K562 (cell line): Measurements from ENCODE around the gene GLI1. TPM values are rescaled to one million over a fixed set of nuclear protein-coding genes. Genes with fewer than 3 reads are reported as not detected.

Source experiments
- CBFA2T3 ChIP-seq: fragments of 450-650 bp; IDR thresholded peaks from 2 replicates; pipeline ENCODE4 v1.6.1; 2017
- CHD4 ChIP-seq: fragments of 200-600 bp; sonication (generic); IDR thresholded peaks from 3 replicates; pipeline ENCODE4 v1.6.1; 2012; ENCODE audit warnings: low read depth, mild to moderate bottlenecking, mixed read lengths, low read length, inconsistent platforms; ENCODE audit not compliant: insufficient read depth, insufficient replicate concordance, poor library complexity, severe bottlenecking
- NCOA1 ChIP-seq: fragments of 450-650 bp; IDR thresholded peaks from 2 replicates; pipeline ENCODE4 v1.6.1; 2016; ENCODE audit warnings: low read depth
- PHB2 ChIP-seq: fragments of 450-650 bp; IDR thresholded peaks from 2 replicates; pipeline ENCODE4 v1.6.1; 2017; ENCODE audit warnings: low read depth
- POLR2AphosphoS5 ChIP-seq: IDR thresholded peaks from 2 replicates; pipeline ENCODE4 v1.6.1; 2011; ENCODE audit warnings: mild to moderate bottlenecking, low read depth, low read length, moderate library complexity; ENCODE audit not compliant: control insufficient read depth, insufficient read depth
- POLR2G ChIP-seq: fragments of 200-400 bp; formaldehyde crosslinking; IDR thresholded peaks from 2 replicates; pipeline ENCODE4 v1.6.1; 2017; ENCODE audit warnings: low read depth, mild to moderate bottlenecking, antibody characterized with exemption, low read length, moderate library complexity
- SETDB1 ChIP-seq: IDR thresholded peaks from one replicate; pipeline ENCODE4 v1.6.1; 2012; ENCODE audit warnings: low read length, control low read depth, inconsistent platforms
- SLC30A9 ChIP-seq: fragments of 250-450 bp; sonication (Bioruptor Pico); IDR thresholded peaks from 2 replicates; pipeline ENCODE4 v1.8.0; 2022; ENCODE audit warnings: mild to moderate bottlenecking, moderate library complexity
- STAT5A ChIP-seq: IDR thresholded peaks from 2 replicates; pipeline ENCODE4 v1.6.1; 2012; ENCODE audit warnings: low read length, inconsistent platforms, borderline replicate concordance
- ZNF143 ChIP-seq: sonication (generic); formaldehyde crosslinking; IDR thresholded peaks from 2 replicates; pipeline ENCODE4 v1.9.0; 2022; ENCODE audit warnings: mild to moderate bottlenecking, missing genetic modification reagents
- ZNF586 ChIP-seq: fragments of 450-650 bp; formaldehyde crosslinking; conservative IDR thresholded peaks from 2 replicates; pipeline ENCODE4 v1.4.0; 2020; ENCODE audit warnings: mild to moderate bottlenecking, moderate library complexity
- polyA plus RNA-seq, 8 experiments: library from polyadenylated mRNA; depleted of rRNA in 4 of 8; stranded (reverse) in 5 of 8; unstranded in 3 of 8; fragments of >200 nt; fragmentation: Nextera tagmentation in 2 of 8; fragmentation: Illumina TruSeq in 1 of 8; extraction: Ambion mirVana in 2 of 8; extraction: Trizol in 1 of 8; gene quantifications; 2 replicates each; pipeline versions ENCODE4 v1.2.1 to v1.2.3, GENCODE V29; 2011 to 2014; ENCODE audit warnings: inconsistent platforms in 1 of 8, missing spikeins in 1 of 8
- total RNA-seq, 7 experiments: library from RNA; depleted of rRNA in 6 of 7; stranded (reverse); fragments of >200 nt in 6 of 7; fragmentation: Illumina TruSeq in 2 of 7; extraction: Trizol in 2 of 7; gene quantifications; 2 replicates each; pipeline versions ENCODE4 v1.2.1 to v1.2.3, GENCODE V29; 2011 to 2021; ENCODE audit warnings: low replicate concordance in 1 of 7
- TF ChIP-seq, protein P1 (sequence below): fragments of 450-650 bp; IDR thresholded peaks from 2 replicates; pipeline ENCODE4 v1.7.1; 2018; ENCODE audit warnings: mild to moderate bottlenecking, low read depth; ENCODE audit not compliant: partially characterized antibody
- TF ChIP-seq, protein P2 (sequence below): fragments of 250-450 bp; sonication (Bioruptor Pico); IDR thresholded peaks from 2 replicates; pipeline ENCODE4 v1.5.0; 2021
- TF ChIP-seq, protein P3 (sequence below): fragments of 450-650 bp; IDR thresholded peaks from 2 replicates; pipeline ENCODE4 v1.6.1; 2014; ENCODE audit warnings: low read depth, mild to moderate bottlenecking, moderate library complexity, borderline replicate concordance
- TF ChIP-seq, protein P4 (sequence below): fragments of 250-450 bp; sonication (Bioruptor Pico); IDR thresholded peaks from 2 replicates; pipeline ENCODE4 v1.5.0; 2020; ENCODE audit warnings: mild to moderate bottlenecking
- TF ChIP-seq, protein P5 (sequence below): fragments of 450-650 bp; IDR thresholded peaks from 2 replicates; pipeline ENCODE4 v1.6.1; 2016; ENCODE audit warnings: missing biosample characterization, missing genetic modification characterization
- TF ChIP-seq, protein P6 (sequence below): fragments of 250-450 bp; sonication (Bioruptor Pico); IDR thresholded peaks from 2 replicates; pipeline ENCODE4 v1.8.0; 2021; ENCODE audit warnings: moderate library complexity, mild to moderate bottlenecking, inconsistent platforms
- TF ChIP-seq, protein P7 (sequence below): sonication (generic); IDR thresholded peaks from 2 replicates; pipeline ENCODE4 v1.6.1; 2016

Gene GLI1
- total and polyA plus RNA-seq, 9 of the 15 experiments (the other 6 are each of a cell fraction or from before 2014, with no cell fraction given), result 0.24 to 3.7 (median 0.61) TPM

DNA sequence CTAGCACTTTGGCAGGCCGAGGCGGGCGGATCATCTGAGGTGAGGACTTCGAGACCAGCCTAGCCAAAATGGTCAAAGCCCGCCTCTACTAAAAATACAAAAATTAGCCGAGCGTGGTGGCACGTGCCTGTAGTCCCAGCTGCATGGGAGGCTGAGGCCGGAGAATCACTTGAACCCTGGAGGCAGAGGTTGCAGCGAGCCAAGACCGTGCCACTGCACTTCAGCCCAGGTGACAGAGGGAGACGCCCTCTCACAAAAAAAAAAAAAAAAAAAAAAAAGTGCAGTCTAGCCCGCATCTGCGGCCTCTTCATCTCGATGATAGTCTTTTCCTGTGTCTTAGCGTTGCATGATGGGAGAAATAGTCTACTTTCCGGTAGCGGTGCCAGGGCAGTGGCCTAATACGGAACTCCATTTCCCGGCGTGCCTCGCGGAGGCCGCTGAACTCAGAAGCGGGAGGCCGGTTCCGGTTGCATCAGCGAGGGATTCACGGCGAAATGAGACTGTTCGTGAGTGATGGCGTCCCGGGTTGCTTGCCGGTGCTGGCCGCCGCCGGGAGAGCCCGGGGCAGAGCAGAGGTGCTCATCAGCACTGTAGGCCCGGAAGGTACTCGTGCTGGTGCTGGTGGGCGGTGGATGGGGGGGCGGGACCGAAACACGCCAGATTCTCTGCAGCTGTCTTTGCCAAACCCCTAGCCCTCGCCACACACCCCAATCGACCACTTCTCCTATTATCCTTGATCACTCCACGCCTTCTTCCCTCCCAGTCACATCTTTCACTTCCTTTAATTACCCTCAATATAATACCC, 28.2 kb downstream of the GLI1 start, which contains the start of gene MARS1 (continued):
- TF ChIP-seq CHD4, result no peak
- TF ChIP-seq, protein P1, sequence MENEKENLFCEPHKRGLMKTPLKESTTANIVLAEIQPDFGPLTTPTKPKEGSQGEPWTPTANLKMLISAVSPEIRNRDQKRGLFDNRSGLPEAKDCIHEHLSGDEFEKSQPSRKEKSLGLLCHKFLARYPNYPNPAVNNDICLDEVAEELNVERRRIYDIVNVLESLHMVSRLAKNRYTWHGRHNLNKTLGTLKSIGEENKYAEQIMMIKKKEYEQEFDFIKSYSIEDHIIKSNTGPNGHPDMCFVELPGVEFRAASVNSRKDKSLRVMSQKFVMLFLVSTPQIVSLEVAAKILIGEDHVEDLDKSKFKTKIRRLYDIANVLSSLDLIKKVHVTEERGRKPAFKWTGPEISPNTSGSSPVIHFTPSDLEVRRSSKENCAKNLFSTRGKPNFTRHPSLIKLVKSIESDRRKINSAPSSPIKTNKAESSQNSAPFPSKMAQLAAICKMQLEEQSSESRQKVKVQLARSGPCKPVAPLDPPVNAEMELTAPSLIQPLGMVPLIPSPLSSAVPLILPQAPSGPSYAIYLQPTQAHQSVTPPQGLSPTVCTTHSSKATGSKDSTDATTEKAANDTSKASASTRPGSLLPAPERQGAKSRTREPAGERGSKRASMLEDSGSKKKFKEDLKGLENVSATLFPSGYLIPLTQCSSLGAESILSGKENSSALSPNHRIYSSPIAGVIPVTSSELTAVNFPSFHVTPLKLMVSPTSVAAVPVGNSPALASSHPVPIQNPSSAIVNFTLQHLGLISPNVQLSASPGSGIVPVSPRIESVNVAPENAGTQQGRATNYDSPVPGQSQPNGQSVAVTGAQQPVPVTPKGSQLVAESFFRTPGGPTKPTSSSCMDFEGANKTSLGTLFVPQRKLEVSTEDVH, result peak; percentile 69
- TF ChIP-seq STAT5A, result peak; percentile 9; the same call in 1 of the 2 replicates
- peak; percentile 99 for TF ChIP-seq POLR2G
- TF ChIP-seq, protein P2, sequence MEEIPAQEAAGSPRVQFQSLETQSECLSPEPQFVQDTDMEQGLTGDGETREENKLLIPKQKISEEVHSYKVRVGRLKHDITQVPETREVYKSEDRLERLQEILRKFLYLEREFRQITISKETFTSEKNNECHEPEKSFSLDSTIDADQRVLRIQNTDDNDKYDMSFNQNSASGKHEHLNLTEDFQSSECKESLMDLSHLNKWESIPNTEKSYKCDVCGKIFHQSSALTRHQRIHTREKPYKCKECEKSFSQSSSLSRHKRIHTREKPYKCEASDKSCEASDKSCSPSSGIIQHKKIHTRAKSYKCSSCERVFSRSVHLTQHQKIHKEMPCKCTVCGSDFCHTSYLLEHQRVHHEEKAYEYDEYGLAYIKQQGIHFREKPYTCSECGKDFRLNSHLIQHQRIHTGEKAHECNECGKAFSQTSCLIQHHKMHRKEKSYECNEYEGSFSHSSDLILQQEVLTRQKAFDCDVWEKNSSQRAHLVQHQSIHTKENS (CRISPR knock-in tag), result no peak
- no peak for TF ChIP-seq SETDB1
- TF ChIP-seq, protein P3, sequence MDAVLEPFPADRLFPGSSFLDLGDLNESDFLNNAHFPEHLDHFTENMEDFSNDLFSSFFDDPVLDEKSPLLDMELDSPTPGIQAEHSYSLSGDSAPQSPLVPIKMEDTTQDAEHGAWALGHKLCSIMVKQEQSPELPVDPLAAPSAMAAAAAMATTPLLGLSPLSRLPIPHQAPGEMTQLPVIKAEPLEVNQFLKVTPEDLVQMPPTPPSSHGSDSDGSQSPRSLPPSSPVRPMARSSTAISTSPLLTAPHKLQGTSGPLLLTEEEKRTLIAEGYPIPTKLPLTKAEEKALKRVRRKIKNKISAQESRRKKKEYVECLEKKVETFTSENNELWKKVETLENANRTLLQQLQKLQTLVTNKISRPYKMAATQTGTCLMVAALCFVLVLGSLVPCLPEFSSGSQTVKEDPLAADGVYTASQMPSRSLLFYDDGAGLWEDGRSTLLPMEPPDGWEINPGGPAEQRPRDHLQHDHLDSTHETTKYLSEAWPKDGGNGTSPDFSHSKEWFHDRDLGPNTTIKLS, result peak; percentile 91
- TF ChIP-seq POLR2AphosphoS5, result peak; percentile 60; the same call in 1 of the 2 replicates
- TF ChIP-seq, protein P4, sequence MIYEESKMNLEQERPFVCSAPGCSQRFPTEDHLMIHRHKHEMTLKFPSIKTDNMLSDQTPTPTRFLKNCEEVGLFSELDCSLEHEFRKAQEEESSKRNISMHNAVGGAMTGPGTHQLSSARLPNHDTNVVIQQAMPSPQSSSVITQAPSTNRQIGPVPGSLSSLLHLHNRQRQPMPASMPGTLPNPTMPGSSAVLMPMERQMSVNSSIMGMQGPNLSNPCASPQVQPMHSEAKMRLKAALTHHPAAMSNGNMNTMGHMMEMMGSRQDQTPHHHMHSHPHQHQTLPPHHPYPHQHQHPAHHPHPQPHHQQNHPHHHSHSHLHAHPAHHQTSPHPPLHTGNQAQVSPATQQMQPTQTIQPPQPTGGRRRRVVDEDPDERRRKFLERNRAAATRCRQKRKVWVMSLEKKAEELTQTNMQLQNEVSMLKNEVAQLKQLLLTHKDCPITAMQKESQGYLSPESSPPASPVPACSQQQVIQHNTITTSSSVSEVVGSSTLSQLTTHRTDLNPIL (CRISPR knock-in tag), result no peak
- TF ChIP-seq SLC30A9, result no peak
- TF ChIP-seq, protein P5, sequence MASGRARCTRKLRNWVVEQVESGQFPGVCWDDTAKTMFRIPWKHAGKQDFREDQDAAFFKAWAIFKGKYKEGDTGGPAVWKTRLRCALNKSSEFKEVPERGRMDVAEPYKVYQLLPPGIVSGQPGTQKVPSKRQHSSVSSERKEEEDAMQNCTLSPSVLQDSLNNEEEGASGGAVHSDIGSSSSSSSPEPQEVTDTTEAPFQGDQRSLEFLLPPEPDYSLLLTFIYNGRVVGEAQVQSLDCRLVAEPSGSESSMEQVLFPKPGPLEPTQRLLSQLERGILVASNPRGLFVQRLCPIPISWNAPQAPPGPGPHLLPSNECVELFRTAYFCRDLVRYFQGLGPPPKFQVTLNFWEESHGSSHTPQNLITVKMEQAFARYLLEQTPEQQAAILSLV (tag), result peak; percentile 72; the same call in 1 of the 2 replicates
- TF ChIP-seq, protein P6, sequence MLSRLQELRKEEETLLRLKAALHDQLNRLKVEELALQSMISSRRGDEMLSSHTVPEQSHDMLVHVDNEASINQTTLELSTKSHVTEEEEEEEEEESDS (CRISPR knock-in tag), result no peak
- TF ChIP-seq ZNF586, result no peak
- TF ChIP-seq NCOA1, result no peak
- TF ChIP-seq, protein P7, sequence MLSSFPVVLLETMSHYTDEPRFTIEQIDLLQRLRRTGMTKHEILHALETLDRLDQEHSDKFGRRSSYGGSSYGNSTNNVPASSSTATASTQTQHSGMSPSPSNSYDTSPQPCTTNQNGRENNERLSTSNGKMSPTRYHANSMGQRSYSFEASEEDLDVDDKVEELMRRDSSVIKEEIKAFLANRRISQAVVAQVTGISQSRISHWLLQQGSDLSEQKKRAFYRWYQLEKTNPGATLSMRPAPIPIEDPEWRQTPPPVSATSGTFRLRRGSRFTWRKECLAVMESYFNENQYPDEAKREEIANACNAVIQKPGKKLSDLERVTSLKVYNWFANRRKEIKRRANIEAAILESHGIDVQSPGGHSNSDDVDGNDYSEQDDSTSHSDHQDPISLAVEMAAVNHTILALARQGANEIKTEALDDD, result no peak
- peak; percentile 93 for TF ChIP-seq ZNF143 (CRISPR knock-in tag)
- no peak for TF ChIP-seq CBFA2T3
- TF ChIP-seq PHB2, result no peak
